Cardiac muscle cell (in vitro differentiated cells and primary cell): ENCODE measurements around the gene SMARCC2. TPM values are rescaled to one million over a fixed set of nuclear protein-coding genes. Genes with fewer than 3 reads are reported as not detected.

Source experiments
- DNase-seq, 2 donors: peaks; one replicate each; pipeline versions ENCODE4 v3.0.0 to v3.0.0-alpha.2; 2010 to 2017; ENCODE audit warnings: low read depth in 1 of 2, low spot score in 1 of 2
- H3K27ac ChIP-seq: fragments of 200-600 bp; sonication (generic); 2 replicates; pipeline ENCODE4 v1.5.1; 2016
- H3K27me3 ChIP-seq: fragments of 200-600 bp; sonication (generic); 2 replicates; pipeline ENCODE4 v1.6.0; 2016; ENCODE audit warnings: control low read depth
- H3K36me3 ChIP-seq: fragments of 200-600 bp; sonication (generic); 2 replicates; pipeline ENCODE4 v1.5.1; 2016; ENCODE audit warnings: control low read depth
- H3K4me1 ChIP-seq: fragments of 200-600 bp; sonication (generic); 2 replicates; pipeline ENCODE4 v1.8.1; 2017; ENCODE audit warnings: low read depth, mild to moderate bottlenecking, mixed run types
- H3K4me3 ChIP-seq: fragments of 200-600 bp; sonication (generic); 2 replicates; pipeline ENCODE4 v1.5.1; 2016; ENCODE audit warnings: mild to moderate bottlenecking
- H3K9me3 ChIP-seq: fragments of 200-600 bp; sonication (generic); 2 replicates; pipeline ENCODE4 v1.5.1; 2017; ENCODE audit warnings: low read depth, mild to moderate bottlenecking, control low read depth
- CTCF ChIP-seq: IDR thresholded peaks from 2 replicates; pipeline ENCODE4 v1.5.1; 2012; ENCODE audit warnings: low read depth, mild to moderate bottlenecking, low read length
- polyA plus RNA-seq: library from polyadenylated mRNA; unstranded; fragments of >200 nt; fragmentation: Nextera tagmentation; extraction: Ambion mirVana; gene quantifications from 2 replicates; pipeline ENCODE4 v1.2.1, GENCODE V29; 2016
- total RNA-seq: library from RNA; depleted of rRNA; stranded (reverse); fragments of >200 nt; gene quantifications from 2 replicates; pipeline ENCODE4 v1.2.3, GENCODE V29; 2016

SMARCC2 gene
- total and polyA plus RNA-seq, 2 experiments from 2014 or later: 79.6 to 94.2 TPM

DNA sequence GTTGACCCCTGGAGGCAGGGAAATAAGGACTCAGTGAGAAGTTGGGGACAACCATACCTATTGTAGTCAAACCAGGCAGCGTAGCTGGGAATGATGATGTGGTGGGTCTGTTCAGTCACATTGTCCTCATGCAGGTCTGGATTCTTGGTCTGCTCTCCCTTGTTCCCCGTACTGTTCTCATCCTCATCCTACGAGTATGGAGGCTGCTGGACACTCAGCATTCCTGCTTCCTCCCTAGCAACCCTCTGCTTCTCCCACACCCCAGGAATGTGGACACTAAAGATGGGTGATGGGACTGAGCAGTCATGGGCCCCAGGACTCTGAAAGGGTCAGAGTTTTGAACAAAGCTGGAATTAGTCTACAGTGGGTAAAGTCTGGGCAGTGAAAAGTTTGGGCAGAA lies 10.9 kb downstream of the SMARCC2 start:
- H3K27ac ChIP-seq: no peak overlapping the region
- H3K27me3 ChIP-seq: no peaks in the 10 kb centered on the region
- H3K9me3 ChIP-seq: no peaks in the 10 kb centered on the region
- TF ChIP-seq CTCF: no peak
- peaks cover 74% of the 10 kb centered on the region for H3K36me3 ChIP-seq
- no peak overlapping the region for H3K4me3 ChIP-seq
- no peak for DNase-seq
- H3K4me1 ChIP-seq: peaks cover 2% of the 10 kb centered on the region

GRCh38 chr12:56172839-56173238 lies 16.4 kb downstream of the SMARCC2 start:
- no peak for TF ChIP-seq CTCF
- Histone ChIP-seq H3K27me3 (no peaks in the 10 kb centered on the region), H3K4me1 (peaks cover 3% of the 10 kb centered on the region), H3K4me3 (no peak overlapping the region), H3K27ac (no peak overlapping the region), H3K36me3 (peaks cover 70% of the 10 kb centered on the region), H3K9me3 (no peaks in the 10 kb centered on the region)
- no peak for DNase-seq

DNA sequence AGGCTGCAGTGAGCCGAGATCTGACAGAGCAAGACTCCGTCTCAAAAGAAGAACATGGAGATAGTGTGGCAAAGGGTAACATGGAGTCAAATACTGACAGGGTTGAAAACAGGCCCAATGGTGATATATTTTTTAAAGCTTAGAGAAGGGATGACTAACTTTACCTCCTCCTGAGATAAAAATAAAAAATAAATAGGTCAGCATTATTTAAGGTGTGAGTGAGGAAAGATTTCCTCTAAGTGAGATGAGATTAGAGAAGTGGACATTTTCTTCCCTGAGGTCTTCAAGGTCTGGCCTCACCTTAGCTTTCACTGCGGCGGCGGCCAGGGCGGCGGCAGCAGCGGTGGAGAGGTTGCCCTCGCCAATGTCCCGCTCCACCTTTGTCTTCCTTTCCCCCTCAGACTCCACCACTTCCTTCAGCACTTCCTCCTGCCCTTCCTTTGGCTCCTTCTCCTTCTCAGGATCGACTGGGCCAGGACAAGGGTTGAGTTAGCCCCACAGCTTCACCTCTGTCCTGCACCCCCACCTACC lies 20.0 kb downstream of the SMARCC2 start:
- Histone ChIP-seq H3K9me3 (no peaks in the 10 kb centered on the region), H3K27ac (no peak overlapping the region), H3K4me1 (peaks cover 10% of the 10 kb centered on the region), H3K36me3 (peaks cover 63% of the 10 kb centered on the region), H3K27me3 (no peaks in the 10 kb centered on the region), H3K4me3 (no peak overlapping the region)
- DNase-seq: no peak
- TF ChIP-seq CTCF: no peak

DNA sequence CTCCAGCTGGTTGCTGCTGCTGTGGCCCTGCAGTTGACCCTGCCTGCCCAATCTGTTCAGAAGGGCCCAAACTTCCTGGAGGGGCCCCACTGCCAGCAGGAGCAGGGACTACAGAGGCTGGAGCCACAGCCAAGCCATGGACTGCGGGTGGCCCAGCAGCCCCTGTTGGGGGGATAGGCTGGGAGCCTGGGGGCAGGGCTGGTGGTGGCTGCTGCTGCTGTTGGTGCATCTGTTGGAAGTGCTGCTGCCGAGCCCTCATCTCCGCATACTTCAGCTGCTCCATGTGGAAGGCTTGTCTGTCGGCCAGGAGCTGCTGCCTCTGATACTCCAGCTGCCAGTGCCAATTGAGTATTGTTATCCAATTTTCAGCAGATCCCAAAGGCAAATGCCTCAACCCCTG lies 23.9 kb downstream of the SMARCC2 start:
- H3K27me3 ChIP-seq: no peaks in the 10 kb centered on the region
- H3K4me3 ChIP-seq: no peak overlapping the region
- H3K27ac ChIP-seq: no peak overlapping the region
- peaks cover 66% of the 10 kb centered on the region for H3K36me3 ChIP-seq
- no peak for DNase-seq
- no peaks in the 10 kb centered on the region for H3K9me3 ChIP-seq
- TF ChIP-seq CTCF: no peak
- H3K4me1 ChIP-seq: peaks cover 22% of the 10 kb centered on the region

GRCh38 chr12:56164345-56164729 lies 24.9 kb downstream of the SMARCC2 start:
- peak overlapping the region; percentile 100 for H3K27ac ChIP-seq
- peaks cover 32% of the 10 kb centered on the region for H3K4me1 ChIP-seq
- H3K4me3 ChIP-seq: no peak overlapping the region
- peaks cover 75% of the 10 kb centered on the region for H3K36me3 ChIP-seq
- no peak for DNase-seq
- no peaks in the 10 kb centered on the region for H3K27me3 ChIP-seq
- no peaks in the 10 kb centered on the region for H3K9me3 ChIP-seq
- no peak for TF ChIP-seq CTCF
